Endothelial cell (in vitro differentiated cells): ENCODE results near the gene DOLK. TPM values are rescaled to one million over a fixed set of nuclear protein-coding genes. Genes with fewer than 3 reads are reported as not detected.

Experiments
- DNase-seq: peaks from one replicate; pipeline ENCODE4 v3.0.0; 2021; ENCODE audit warnings: low spot score
- H3K27ac Mint-ChIP-seq: one replicate; pipeline ENCODE4 v1.8.0; 2021; ENCODE audit warnings: mixed read lengths, inconsistent platforms; ENCODE audit not compliant: unreplicated experiment
- H3K27me3 Mint-ChIP-seq: one replicate; pipeline ENCODE4 v1.8.0; 2021; ENCODE audit warnings: mild to moderate bottlenecking, moderate library complexity, mixed read lengths, inconsistent platforms; ENCODE audit not compliant: unreplicated experiment
- H3K36me3 Mint-ChIP-seq: one replicate; pipeline ENCODE4 v1.8.0; 2021; ENCODE audit warnings: mild to moderate bottlenecking, low read depth, mixed read lengths, inconsistent platforms; ENCODE audit not compliant: unreplicated experiment
- H3K4me1 Mint-ChIP-seq: one replicate; pipeline ENCODE4 v1.8.0; 2021; ENCODE audit warnings: mild to moderate bottlenecking, mixed read lengths, inconsistent platforms; ENCODE audit not compliant: unreplicated experiment
- H3K4me3 Mint-ChIP-seq: one replicate; pipeline ENCODE4 v1.8.0; 2021; ENCODE audit warnings: mild to moderate bottlenecking, mixed read lengths, inconsistent platforms; ENCODE audit not compliant: unreplicated experiment
- H3K9me3 Mint-ChIP-seq: one replicate; pipeline ENCODE4 v1.8.0; 2021; ENCODE audit warnings: mixed read lengths, inconsistent platforms; ENCODE audit not compliant: unreplicated experiment
- CTCF ChIP-seq: fragments of 200-600 bp; sonication (generic); IDR thresholded peaks from one replicate; pipeline ENCODE4 v1.5.0; 2021; ENCODE audit warnings: antibody characterized with exemption; ENCODE audit not compliant: unreplicated experiment
- total RNA-seq: library from RNA; stranded (reverse); fragmentation: NEBNext Ultra II Directional; extraction: Animal tissue kit (Norgen Biotek cat#: 25700); gene quantifications from one replicate; pipeline ENCODE4 v1.2.1, GENCODE V29; 2021; ENCODE audit not compliant: unreplicated experiment

The DOLK gene
- total RNA-seq, 1 donor from 2014 or later, result 18.2 TPM

- Mint-ChIP-seq H3K4me1 (peaks cover 24% of the 10 kb centered on the region), H3K27ac (peak overlapping the region; percentile 82), H3K9me3 (no peaks in the 10 kb centered on the region), H3K27me3 (peaks cover 9% of the 10 kb centered on the region), H3K4me3 (peak overlapping the region; percentile 42), H3K36me3 (peaks cover 35% of the 10 kb centered on the region)
- peak; percentile 47 for DNase-seq
- TF ChIP-seq CTCF, result no peak
These were observed 35.8 kb downstream of the DOLK start for GRCh38 chr9:128911529-128912035.

- Mint-ChIP-seq H3K27me3 (peaks cover 9% of the 10 kb centered on the region), H3K4me1 (peaks cover 24% of the 10 kb centered on the region), H3K9me3 (no peaks in the 10 kb centered on the region), H3K4me3 (no peak overlapping the region), H3K36me3 (peaks cover 35% of the 10 kb centered on the region), H3K27ac (peak overlapping the region; percentile 76)
- TF ChIP-seq CTCF, result no peak
- no peak for DNase-seq
These were observed 36.5 kb downstream of the DOLK start for GRCh38 chr9:128910906-128911305.

GRCh38 chr9:128909859-128910258 lies 37.5 kb downstream of the DOLK start:
- H3K36me3 Mint-ChIP-seq, result peaks cover 32% of the 10 kb centered on the region
- H3K4me3 Mint-ChIP-seq, result no peak overlapping the region
- no peak for TF ChIP-seq CTCF
- peaks cover 24% of the 10 kb centered on the region for H3K4me1 Mint-ChIP-seq
- H3K27me3 Mint-ChIP-seq, result peaks cover 9% of the 10 kb centered on the region
- no peak for DNase-seq
- no peaks in the 10 kb centered on the region for H3K9me3 Mint-ChIP-seq
- H3K27ac Mint-ChIP-seq, result no peak overlapping the region

- H3K4me1 Mint-ChIP-seq, result peaks cover 24% of the 10 kb centered on the region
- H3K27me3 Mint-ChIP-seq, result peaks cover 9% of the 10 kb centered on the region
- H3K36me3 Mint-ChIP-seq, result peaks cover 32% of the 10 kb centered on the region
- no peaks in the 10 kb centered on the region for H3K9me3 Mint-ChIP-seq
- no peak for DNase-seq
- peak overlapping the region; percentile 31 for H3K4me3 Mint-ChIP-seq
- TF ChIP-seq CTCF, result no peak
- no peak overlapping the region for H3K27ac Mint-ChIP-seq
These were observed 39.0 kb downstream of the DOLK start for GRCh38 chr9:128908372-128908771.

GRCh38 chr9:128906741-128907140 lies 40.7 kb downstream of the DOLK start:
- no peaks in the 10 kb centered on the region for H3K9me3 Mint-ChIP-seq
- H3K4me3 Mint-ChIP-seq, result no peak overlapping the region
- H3K4me1 Mint-ChIP-seq, result peaks cover 11% of the 10 kb centered on the region
- no peaks in the 10 kb centered on the region for H3K27me3 Mint-ChIP-seq
- no peak overlapping the region for H3K27ac Mint-ChIP-seq
- peaks cover 25% of the 10 kb centered on the region for H3K36me3 Mint-ChIP-seq
- no peak for DNase-seq
- TF ChIP-seq CTCF, result no peak
